B cell (primary cell): ENCODE results near the gene PI4KA. TPM values are rescaled to one million over a fixed set of nuclear protein-coding genes. Genes with fewer than 3 reads are reported as not detected.

Experiments
- ATAC-seq: fragments of 200-7000 bp; cut with Tn5 transposase; one replicate; pipeline ENCODE4 v1.10.0; 2021; ENCODE audit warnings: low read depth, mild to moderate bottlenecking, moderate number of reproducible peaks, moderate library complexity
- CTCF ChIA-PET: fragments of 350-600 bp; sonication (Branson Sonifier 250); formaldehyde crosslinking; loops from one replicate; lab custom pipeline; 2021; ENCODE audit warnings: antibody characterized with exemption, inconsistent platforms; lab: Charles Lee
- POLR2A ChIA-PET: fragments of 350-600 bp; sonication (Branson Sonifier 250); formaldehyde crosslinking; loops from one replicate; lab custom pipeline; 2021; ENCODE audit warnings: antibody characterized with exemption; lab: Charles Lee
- DNase-seq: peaks from one replicate; pipeline ENCODE4 v3.0.0; 2013
- H2AFZ ChIP-seq: 2 replicates; pipeline ENCODE4 v1.6.1; 2012; ENCODE audit warnings: mild to moderate bottlenecking, low read depth, low read length; ENCODE audit not compliant: insufficient read depth, poor library complexity, severe bottlenecking
- H3K27ac ChIP-seq, 2 donors: 1 replicate in 1 of 2; 2 replicates in 1 of 2; pipeline ENCODE4 v1.5.1; 2012 to 2013; ENCODE audit warnings: low read length in 2 of 2, mild to moderate bottlenecking in 2 of 2, moderate library complexity in 1 of 2
- H3K27me3 ChIP-seq, 4 experiments: fragments of 200-600 bp in 1 of 4; sonication (generic) in 1 of 4; replicated peaks in 1 of 4; 1 replicate in 2 of 4; 2 replicates in 2 of 4; pipeline versions ENCODE4 v1.6.1 to v1.7.0; 2013 to 2016; ENCODE audit warnings: low read length in 3 of 4, mild to moderate bottlenecking in 2 of 4, mixed read lengths in 1 of 4, moderate library complexity in 1 of 4; ENCODE audit not compliant: insufficient read depth in 4 of 4, control insufficient read depth in 3 of 4; ENCODE audit errors: control extremely low read depth in 1 of 4
- H3K36me3 ChIP-seq, 2 experiments: replicated peaks in 1 of 2; 1 replicate in 1 of 2; 2 replicates in 1 of 2; pipeline versions ENCODE4 v1.6.1 to v1.7.1; 2013; ENCODE audit warnings: low read length in 1 of 2; ENCODE audit not compliant: insufficient read depth in 2 of 2, control insufficient read depth in 1 of 2; ENCODE audit errors: control extremely low read depth in 1 of 2, extremely low read depth in 1 of 2
- H3K4me1 ChIP-seq, 2 donors: fragments of 200-600 bp in 1 of 2; sonication (generic) in 1 of 2; 1 replicate in 1 of 2; 2 replicates in 1 of 2; pipeline versions ENCODE4 v1.5.1 to v1.6.1; 2013 to 2017; ENCODE audit warnings: low read length in 2 of 2; ENCODE audit not compliant: control insufficient read depth in 2 of 2, insufficient read depth in 2 of 2
- H3K4me2 ChIP-seq: replicated peaks from 2 replicates; pipeline ENCODE3; 2012; ENCODE audit warnings: mild to moderate bottlenecking, low read depth, low read length; ENCODE audit not compliant: poor library complexity, severe bottlenecking
- H3K4me3 ChIP-seq, 5 experiments: fragments of 200-600 bp in 1 of 5; sonication (generic) in 1 of 5; 1 replicate in 3 of 5; 2 replicates in 2 of 5; pipeline versions ENCODE4 v1.5.1 to v1.7.0; 2011 to 2016; ENCODE audit warnings: low read length in 4 of 5, mild to moderate bottlenecking in 4 of 5, low read depth in 2 of 5, control low read depth in 1 of 5, moderate library complexity in 1 of 5; ENCODE audit not compliant: insufficient read depth in 1 of 5; ENCODE audit errors: control extremely low read depth in 1 of 5, extremely low read depth in 1 of 5
- H3K79me2 ChIP-seq: fragments of 200-600 bp; sonication (generic); one replicate; pipeline ENCODE4 v1.6.0; 2016; ENCODE audit warnings: low read length; ENCODE audit not compliant: control insufficient read depth, insufficient read depth
- H3K9ac ChIP-seq: fragments of 200-600 bp; sonication (generic); 2 replicates; pipeline ENCODE4 v1.6.1; 2017; ENCODE audit warnings: mild to moderate bottlenecking, low read length, moderate library complexity
- H3K9me3 ChIP-seq, 3 donors: one replicate each; pipeline versions ENCODE4 v1.6.1 to v1.7.1; 2013; ENCODE audit warnings: low read length in 2 of 3; ENCODE audit not compliant: control insufficient read depth in 2 of 3, insufficient read depth in 1 of 3; ENCODE audit errors: control extremely low read depth in 1 of 3
- H4K20me1 ChIP-seq: 2 replicates; pipeline ENCODE4 v1.6.0; 2012; ENCODE audit warnings: mild to moderate bottlenecking, low read length; ENCODE audit not compliant: insufficient read depth, control insufficient read depth, poor library complexity, severe bottlenecking
- H3K27ac Mint-ChIP-seq: one replicate; pipeline ENCODE4 v1.8.0; 2021; ENCODE audit warnings: mixed read lengths
- H3K27me3 Mint-ChIP-seq: one replicate; pipeline ENCODE4 v1.8.0; 2021; ENCODE audit warnings: mixed read lengths
- H3K4me1 Mint-ChIP-seq: one replicate; pipeline ENCODE4 v1.8.0; 2021; ENCODE audit warnings: mixed read lengths
- H3K4me3 Mint-ChIP-seq: one replicate; pipeline ENCODE4 v1.8.0; 2021; ENCODE audit warnings: mixed read lengths
- H3K9me3 Mint-ChIP-seq: one replicate; pipeline ENCODE4 v1.8.0; 2022; ENCODE audit warnings: mixed read lengths; ENCODE audit not compliant: insufficient read depth
- CTCF ChIP-seq: fragments of 200-600 bp; IDR thresholded peaks from one replicate; pipeline ENCODE4 v1.8.0; 2022; ENCODE audit warnings: antibody characterized with exemption, mild to moderate bottlenecking
- EZH2 ChIP-seq: IDR thresholded peaks from 2 replicates; pipeline ENCODE4 v1.6.1; 2012; ENCODE audit warnings: borderline replicate concordance, low read depth, mild to moderate bottlenecking, moderate library complexity, low read length; ENCODE audit not compliant: insufficient read depth, poor library complexity, severe bottlenecking
- WGBS: methylation state at CpG from one replicate; pipeline ENCODE4 v1.1.5; 2013; ENCODE audit warnings: missing lambda C conversion rate; ENCODE audit not compliant: insufficient coverage; 5-methylcytosine and 5-hydroxymethylcytosine counted together
- intact Hi-C: fragments of 100-400 bp; cut with micrococcal nuclease; formaldehyde crosslinking; loops from one replicate; pipeline ENCODE4 v1.10.0; 2022
- polyA plus RNA-seq: library from polyadenylated mRNA; depleted of rRNA; stranded (reverse); fragments of >200 nt; gene quantifications from 2 replicates; pipeline ENCODE4 v1.2.3, GENCODE V29; 2012
- total RNA-seq, 2 donors: library from RNA; stranded (reverse); fragments of 120-200 nt in 1 of 2; gene quantifications; 1 replicate in 1 of 2; 2 replicates in 1 of 2; pipeline versions ENCODE4 v1.2.3 to v1.2.4, GENCODE V29; 2013 to 2022

PI4KA gene
- total and polyA plus RNA-seq, 2 donors (not counting 1 experiment from before 2014, with no cell fraction given) = 85.9 to 156 TPM

- Histone ChIP-seq H3K36me3 (no peaks in the 10 kb centered on the region), H2AFZ (no peak overlapping the region), H3K4me3 (no peak overlapping the region), H3K9me3 (no peaks in the 10 kb centered on the region), H3K27me3 (no peaks in the 10 kb centered on the region), H3K4me1 (no peaks in the 10 kb centered on the region), H3K4me2 (no peak overlapping the region), H3K27ac (no peak overlapping the region), H3K9ac (no peak overlapping the region), H4K20me1 (no peaks in the 10 kb centered on the region), H3K79me2 (no peaks in the 10 kb centered on the region)
- ATAC-seq = no peak
- ChIA-PET POLR2A (no interaction called here), CTCF (interaction anchor here (0.7 kb wide), 1 partner anchor 97 kb away, joined by 3 read pairs; no protein-coding TSS in a partner anchor)
- TF ChIP-seq EZH2 = no peak
- no peak for TF ChIP-seq CTCF
- intact Hi-C loops = no loop called here
- H3K9me3 Mint-ChIP-seq = no peaks in the 10 kb centered on the region
- H3K4me3 Mint-ChIP-seq = no peak overlapping the region
- WGBS = no CpG with 5 or more reads among the region's 3 CpGs
- peaks cover 6% of the 10 kb centered on the region for H3K27me3 Mint-ChIP-seq
- H3K4me1 Mint-ChIP-seq = no peaks in the 10 kb centered on the region
- DNase-seq = no peak
- no peak overlapping the region for H3K27ac Mint-ChIP-seq
These were observed 46.4 kb upstream of the PI4KA start for GRCh38 chr22:20904980-20905355.

- Mint-ChIP-seq H3K4me3 (no peak overlapping the region), H3K9me3 (no peaks in the 10 kb centered on the region), H3K27me3 (peaks cover 6% of the 10 kb centered on the region), H3K4me1 (no peaks in the 10 kb centered on the region), H3K27ac (no peak overlapping the region)
- 86% methylated on average over 5 of the region's 7 CpGs for WGBS
- H3K9ac ChIP-seq = no peak overlapping the region
- TF ChIP-seq CTCF (no peak), EZH2 (no peak)
- no peak overlapping the region for H3K4me2 ChIP-seq
- H3K9me3 ChIP-seq = no peaks in the 10 kb centered on the region
- H3K4me1 ChIP-seq = no peaks in the 10 kb centered on the region
- no peaks in the 10 kb centered on the region for H3K27me3 ChIP-seq
- no peak for DNase-seq
- H3K4me3 ChIP-seq = no peak overlapping the region
- H3K79me2 ChIP-seq = no peaks in the 10 kb centered on the region
- H3K36me3 ChIP-seq = no peaks in the 10 kb centered on the region
- CTCF ChIA-PET = interaction anchor here (0.7 kb wide), 1 partner anchor 98 kb away, joined by 3 read pairs; no protein-coding TSS in a partner anchor
- POLR2A ChIA-PET = interaction anchor here (0.6 kb wide), 1 partner anchor 863 kb away, joined by 3 read pairs; no protein-coding TSS in a partner anchor
- ATAC-seq = no peak
- no peak overlapping the region for H2AFZ ChIP-seq
- H4K20me1 ChIP-seq = no peaks in the 10 kb centered on the region
- intact Hi-C loops = no loop called here
- H3K27ac ChIP-seq = no peak overlapping the region
These were observed 45.7 kb upstream of the PI4KA start for GRCh38 chr22:20904008-20904979.
